Tibial artery (tissue), 4 donors: ENCODE measurements around the gene MBTPS1.

Experiments used
- DNase-seq, 2 donors: peaks; one replicate each; pipeline ENCODE4 v3.0.0-alpha.2; 2019
- H3K27ac ChIP-seq, 2 donors: fragments of 200-600 bp; sonication (generic) in 1 of 2; 1 replicate in 1 of 2; 2 replicates in 1 of 2; pipeline ENCODE4 v1.5.1; 2018 to 2019; ENCODE audit warnings: mild to moderate bottlenecking in 1 of 2
- H3K27me3 ChIP-seq, 2 donors: fragments of 200-600 bp; sonication (generic) in 1 of 2; one replicate each; pipeline versions ENCODE4 v1.5.1 to v1.6.0; 2016 to 2019
- H3K36me3 ChIP-seq, 3 donors: fragments of 200-600 bp; sonication (generic) in 2 of 3; one replicate each; pipeline ENCODE4 v1.5.1; 2016 to 2019; ENCODE audit warnings: mild to moderate bottlenecking in 2 of 3
- H3K4me1 ChIP-seq, 4 donors: fragments of 200-600 bp; sonication (generic) in 2 of 4; 1 replicate in 3 of 4; 2 replicates in 1 of 4; pipeline ENCODE4 v1.5.1; 2016 to 2019
- H3K4me3 ChIP-seq, 2 donors: fragments of 200-600 bp; sonication (generic) in 1 of 2; 1 replicate in 1 of 2; 2 replicates in 1 of 2; pipeline ENCODE4 v1.5.1; 2018 to 2019; ENCODE audit warnings: mild to moderate bottlenecking in 2 of 2
- H3K9me3 ChIP-seq, 3 donors: fragments of 200-600 bp; sonication (generic) in 1 of 3; one replicate each; pipeline ENCODE4 v1.5.1; 2016 to 2019
- CTCF ChIP-seq, 2 experiments: fragments of 200-600 bp in 1 of 2; fragments of 450-650 bp in 1 of 2; IDR thresholded peaks; one replicate each; pipeline ENCODE4 v1.5.1; 2017 to 2019; ENCODE audit warnings: antibody characterized with exemption in 2 of 2, mild to moderate bottlenecking in 1 of 2, moderate library complexity in 1 of 2
- intact Hi-C: fragments of 100-400 bp; cut with DNase I; formaldehyde crosslinking; loops from one replicate; pipeline ENCODE4 v1.15.0; 2023; ENCODE audit warnings: low total_unique reads

Gene MBTPS1

GRCh38 chr16:84116720-84117493, at the start of gene MBTPS1:
Gene MBTPS1 (minus strand): TSS chr16:84116942. CDS start chr16:84101783, 15,159 bp downstream.
- H3K9me3 ChIP-seq, result no peaks in the 10 kb centered on the region
- H3K36me3 ChIP-seq, result peaks cover 0 to 4% (median 0%) of the 10 kb centered on the region in 3 donors
- H3K4me3 ChIP-seq, result peak within 1 kb of the TSS; percentile 85 to 93
- H3K4me1 ChIP-seq, result peaks cover 0 to 28% (median 21%) of the 10 kb centered on the region in 4 donors
- peak in 1 of 2 experiments; percentile 45 for TF ChIP-seq CTCF (IDR thresholded peaks at IDR 0.05)
- peak within 1 kb of the TSS; percentile 88 to 90 for H3K27ac ChIP-seq
- H3K27me3 ChIP-seq, result no peaks in the 10 kb centered on the region
- intact Hi-C loops, result no loop called here
- DNase-seq, result peak; percentile 96 to 99

- Histone ChIP-seq H3K27me3 (peaks cover 0 to 37% of the 10 kb centered on the region in 2 donors), H3K27ac (no peak overlapping the region), H3K36me3 (no peaks in the 10 kb centered on the region), H3K4me3 (no peak overlapping the region), H3K9me3 (no peaks in the 10 kb centered on the region), H3K4me1 (no peaks in the 10 kb centered on the region)
- intact Hi-C loops, result no loop called here
- no peak for TF ChIP-seq CTCF (IDR thresholded peaks at IDR 0.05)
- DNase-seq, result no peak
These were observed 49.0 kb upstream of the MBTPS1 start for GRCh38 chr16:84165746-84166145.

DNA sequence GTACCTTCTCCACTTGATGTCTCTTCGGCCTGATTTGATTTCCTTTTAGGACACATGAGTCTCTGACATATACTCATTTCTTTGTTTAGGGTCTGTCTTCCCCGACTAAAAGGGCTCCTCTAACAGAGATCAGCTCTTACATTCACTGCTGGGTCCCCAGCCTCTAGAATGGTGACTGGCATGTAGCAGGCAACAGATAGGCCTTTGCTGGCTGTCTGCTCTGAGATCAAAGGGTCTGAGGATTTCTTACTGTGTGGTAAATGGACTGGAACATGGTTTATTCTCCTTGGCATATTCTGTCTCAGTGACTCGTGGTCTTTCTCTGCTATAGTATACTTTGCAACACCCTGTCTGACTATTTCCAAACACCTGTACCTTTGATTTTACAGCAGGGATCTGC, 45.1 kb upstream of the MBTPS1 start:
- H3K27me3 ChIP-seq, result peaks cover 0 to 28% of the 10 kb centered on the region in 2 donors
- intact Hi-C loops, result no loop called here
- H3K36me3 ChIP-seq, result no peaks in the 10 kb centered on the region
- no peaks in the 10 kb centered on the region for H3K4me1 ChIP-seq
- H3K27ac ChIP-seq, result no peak overlapping the region
- no peak overlapping the region for H3K4me3 ChIP-seq
- TF ChIP-seq CTCF (IDR thresholded peaks at IDR 0.05), result no peak
- H3K9me3 ChIP-seq, result no peaks in the 10 kb centered on the region
- no peak for DNase-seq

DNA sequence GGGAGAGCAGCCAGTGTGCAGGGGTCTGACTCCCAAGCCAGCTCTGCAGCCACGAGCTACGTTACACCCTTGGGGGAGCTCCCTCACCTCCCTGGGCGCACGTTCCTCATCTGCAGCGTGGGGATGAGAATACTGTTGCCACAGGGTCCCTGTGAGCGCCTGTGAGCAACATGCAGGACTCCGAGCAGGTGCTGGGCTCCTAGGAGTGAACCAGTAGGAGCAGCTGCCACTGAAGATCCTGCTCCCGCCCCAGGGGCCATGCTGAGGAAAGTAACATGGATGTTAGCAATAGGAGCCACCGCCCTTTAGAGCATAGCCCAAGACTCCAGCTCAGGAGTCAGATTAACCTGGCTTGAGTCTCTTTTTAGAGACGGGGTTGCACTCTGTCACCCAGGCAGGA, 44.3 kb upstream of the MBTPS1 start:
- intact Hi-C loops, result no loop called here
- Histone ChIP-seq H3K4me1 (no peaks in the 10 kb centered on the region), H3K27me3 (peaks cover 0 to 24% of the 10 kb centered on the region in 2 donors), H3K9me3 (no peaks in the 10 kb centered on the region), H3K4me3 (no peak overlapping the region), H3K36me3 (no peaks in the 10 kb centered on the region), H3K27ac (no peak overlapping the region)
- TF ChIP-seq CTCF (IDR thresholded peaks at IDR 0.05), result no peak
- DNase-seq, result peak in 1 of 2 donors; percentile 50

- no peaks in the 10 kb centered on the region for H3K9me3 ChIP-seq
- no peaks in the 10 kb centered on the region for H3K36me3 ChIP-seq
- intact Hi-C loops, result no loop called here
- no peaks in the 10 kb centered on the region for H3K4me1 ChIP-seq
- no peak for TF ChIP-seq CTCF (IDR thresholded peaks at IDR 0.05)
- no peak overlapping the region for H3K27ac ChIP-seq
- H3K27me3 ChIP-seq, result peaks cover 0 to 24% of the 10 kb centered on the region in 2 donors
- H3K4me3 ChIP-seq, result no peak overlapping the region
- DNase-seq, result no peak
These were observed 43.1 kb upstream of the MBTPS1 start for GRCh38 chr16:84159800-84160199.
